H1 (cell line): ENCODE data around the gene NET1. TPM values are rescaled to one million over a fixed set of nuclear protein-coding genes. Genes with fewer than 3 reads are reported as not detected.

Experiments
- EGR1 ChIP-seq: IDR thresholded peaks from 2 replicates; pipeline ENCODE4 v1.6.1; 2011; ENCODE audit warnings: low read depth, low read length, borderline replicate concordance
- KDM4A ChIP-seq: IDR thresholded peaks from one replicate; pipeline ENCODE4 v1.7.1; 2012; ENCODE audit warnings: low read depth, mild to moderate bottlenecking, moderate library complexity, low read length, inconsistent platforms; ENCODE audit not compliant: severe bottlenecking
- POLR2A ChIP-seq, 2 experiments: IDR thresholded peaks; 1 replicate in 1 of 2; 2 replicates in 1 of 2; pipeline ENCODE4 v1.6.1; 2011; ENCODE audit warnings: low read depth in 2 of 2, low read length in 2 of 2, mild to moderate bottlenecking in 2 of 2; ENCODE audit errors: control extremely low read depth in 1 of 2
- POU5F1 ChIP-seq: IDR thresholded peaks from 2 replicates; pipeline ENCODE4 v1.6.1; 2011; ENCODE audit warnings: low read depth, mild to moderate bottlenecking, low read length, moderate library complexity
- SUZ12 ChIP-seq: fragments of 200-600 bp; sonication (generic); IDR thresholded peaks from 2 replicates; pipeline ENCODE4 v1.6.1; 2012; ENCODE audit warnings: mild to moderate bottlenecking, inconsistent platforms, low read length, moderate library complexity, mixed read lengths
- TAF1 ChIP-seq: IDR thresholded peaks from 2 replicates; pipeline ENCODE4 v1.6.1; 2011; ENCODE audit warnings: mild to moderate bottlenecking, low read depth, low read length
- TEAD4 ChIP-seq: IDR thresholded peaks from 2 replicates; pipeline ENCODE4 v1.6.1; 2012; ENCODE audit warnings: low read depth, low read length, inconsistent platforms, mixed read lengths
- polyA plus RNA-seq, 7 experiments: library from polyadenylated mRNA; depleted of rRNA in 3 of 7; stranded (reverse) in 5 of 7; unstranded in 2 of 7; fragments of >200 nt in 5 of 7; fragments of 200-250 nt in 2 of 7; gene quantifications; 1 replicate in 5 of 7; 2 replicates in 1 of 7; 4 replicates in 1 of 7; pipeline versions ENCODE4 v1.2.1 to v1.2.3, GENCODE V29; 2011 to 2013; ENCODE audit warnings: missing spikeins in 2 of 7, mixed read lengths in 2 of 7
- total RNA-seq: library from RNA; stranded (reverse); fragmentation: NEBNext Ultra II Directional; extraction: Animal tissue kit (Norgen Biotek cat#: 25700); gene quantifications from 2 replicates; pipeline ENCODE4 v1.2.1, GENCODE V29; 2021
- TF ChIP-seq, protein P1 (sequence below), 3 experiments: IDR thresholded peaks; 1 replicate in 2 of 3; 2 replicates in 1 of 3; pipeline versions ENCODE4 v1.5.1 to v1.6.1; 2011; ENCODE audit warnings: low read length in 3 of 3, mild to moderate bottlenecking in 3 of 3, inconsistent platforms in 2 of 3, low read depth in 1 of 3, moderate library complexity in 1 of 3; ENCODE audit not compliant: insufficient read depth in 1 of 3; ENCODE audit errors: control extremely low read depth in 1 of 3
- TF ChIP-seq, protein P2 (sequence below): IDR thresholded peaks from 2 replicates; pipeline ENCODE4 v1.6.1; 2011; ENCODE audit warnings: low read length, improper control_type of control experiment

NET1 gene
- total and polyA plus RNA-seq, 2 of the 8 experiments (the other 6 are each of a cell fraction or from before 2014, with no cell fraction given), result 21.5 to 117 TPM

DNA sequence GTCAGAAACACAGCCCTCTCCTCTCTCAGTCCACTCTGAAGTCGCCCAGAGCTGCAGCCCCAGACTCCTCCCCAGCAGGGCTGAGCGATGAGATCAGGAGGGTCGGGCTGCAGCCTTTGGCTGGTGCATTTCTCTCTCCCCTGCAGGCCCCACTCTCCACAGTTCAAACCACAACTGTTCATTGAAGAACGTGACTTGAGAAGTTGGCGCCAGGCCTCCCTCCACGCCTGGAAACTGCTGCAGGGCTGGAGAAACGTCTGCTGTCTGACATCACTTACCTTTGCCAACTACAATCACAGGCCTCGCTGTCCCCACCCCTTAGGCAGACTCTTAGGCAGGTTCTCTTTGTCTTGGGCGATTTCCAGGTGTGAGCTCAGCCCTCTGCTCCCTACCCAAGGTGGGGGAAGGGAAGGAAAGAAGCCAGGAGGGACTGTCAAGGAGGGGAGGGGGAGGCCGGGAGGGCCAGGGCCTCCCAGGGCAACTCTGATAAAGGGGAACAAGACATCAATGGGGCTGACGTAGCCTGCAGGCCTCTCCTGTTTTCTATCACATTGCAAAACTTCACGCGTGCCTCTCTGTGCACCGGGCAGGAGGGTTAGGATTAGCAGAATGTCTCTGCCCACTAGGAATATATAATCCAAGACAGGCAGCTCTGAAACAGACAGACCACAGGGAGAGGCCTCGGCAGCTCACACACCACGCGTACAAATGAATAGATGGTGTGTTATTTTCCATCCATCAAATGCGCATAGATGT lies 54.3 kb downstream of the NET1 start (continued):
- TF ChIP-seq, protein P1, sequence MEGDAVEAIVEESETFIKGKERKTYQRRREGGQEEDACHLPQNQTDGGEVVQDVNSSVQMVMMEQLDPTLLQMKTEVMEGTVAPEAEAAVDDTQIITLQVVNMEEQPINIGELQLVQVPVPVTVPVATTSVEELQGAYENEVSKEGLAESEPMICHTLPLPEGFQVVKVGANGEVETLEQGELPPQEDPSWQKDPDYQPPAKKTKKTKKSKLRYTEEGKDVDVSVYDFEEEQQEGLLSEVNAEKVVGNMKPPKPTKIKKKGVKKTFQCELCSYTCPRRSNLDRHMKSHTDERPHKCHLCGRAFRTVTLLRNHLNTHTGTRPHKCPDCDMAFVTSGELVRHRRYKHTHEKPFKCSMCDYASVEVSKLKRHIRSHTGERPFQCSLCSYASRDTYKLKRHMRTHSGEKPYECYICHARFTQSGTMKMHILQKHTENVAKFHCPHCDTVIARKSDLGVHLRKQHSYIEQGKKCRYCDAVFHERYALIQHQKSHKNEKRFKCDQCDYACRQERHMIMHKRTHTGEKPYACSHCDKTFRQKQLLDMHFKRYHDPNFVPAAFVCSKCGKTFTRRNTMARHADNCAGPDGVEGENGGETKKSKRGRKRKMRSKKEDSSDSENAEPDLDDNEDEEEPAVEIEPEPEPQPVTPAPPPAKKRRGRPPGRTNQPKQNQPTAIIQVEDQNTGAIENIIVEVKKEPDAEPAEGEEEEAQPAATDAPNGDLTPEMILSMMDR (IDR thresholded peaks at IDR 0.05; ENCODE audit: control extremely low read depth in 1 of 3, insufficient read depth in 1 of 3, low read depth in 1 of 3, low read length in 3 of 3), result no peak
- TF ChIP-seq KDM4A (no peak), TEAD4 (no peak), SUZ12 (no peak), TAF1 (peak; percentile 74), EGR1 (no peak), POLR2A (IDR thresholded peaks at IDR 0.05; ENCODE audit: control extremely low read depth in 1 of 2, low read depth in 2 of 2, low read length in 2 of 2) (peak in 1 of 2 experiments; percentile 53; a peak in 1 of 3 replicates), POU5F1 (no peak)
- TF ChIP-seq, protein P2, sequence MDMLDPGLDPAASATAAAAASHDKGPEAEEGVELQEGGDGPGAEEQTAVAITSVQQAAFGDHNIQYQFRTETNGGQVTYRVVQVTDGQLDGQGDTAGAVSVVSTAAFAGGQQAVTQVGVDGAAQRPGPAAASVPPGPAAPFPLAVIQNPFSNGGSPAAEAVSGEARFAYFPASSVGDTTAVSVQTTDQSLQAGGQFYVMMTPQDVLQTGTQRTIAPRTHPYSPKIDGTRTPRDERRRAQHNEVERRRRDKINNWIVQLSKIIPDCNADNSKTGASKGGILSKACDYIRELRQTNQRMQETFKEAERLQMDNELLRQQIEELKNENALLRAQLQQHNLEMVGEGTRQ, result no peak
